Smooth muscle cell (in vitro differentiated cells): ENCODE results near the gene KLF18. TPM values are rescaled to one million over a fixed set of nuclear protein-coding genes. Genes with fewer than 3 reads are reported as not detected.

ENCODE experiments used
- DNase-seq: peaks from one replicate; lab custom pipeline; 2025; ENCODE audit not compliant: unreplicated experiment; lab: John Stamatoyannopoulos, UW
- H2AFZ ChIP-seq: fragments of 200-600 bp; sonication (generic); 2 replicates; pipeline ENCODE4 v1.6.0; 2016; ENCODE audit warnings: antibody characterized with exemption, low read depth, mild to moderate bottlenecking
- H3F3A ChIP-seq: fragments of 200-600 bp; sonication (generic); 2 replicates; pipeline ENCODE4 v1.6.0; 2017; ENCODE audit warnings: antibody characterized with exemption, low read depth
- H3K27ac ChIP-seq: fragments of 200-600 bp; sonication (generic); 2 replicates; pipeline ENCODE4 v1.5.1; 2016; ENCODE audit warnings: low read depth, mild to moderate bottlenecking
- H3K27me3 ChIP-seq: fragments of 200-600 bp; sonication (generic); 2 replicates; pipeline ENCODE4 v1.6.1; 2016; ENCODE audit warnings: low read depth, mild to moderate bottlenecking
- H3K36me3 ChIP-seq: fragments of 200-600 bp; sonication (generic); 2 replicates; pipeline ENCODE4 v1.5.1; 2016; ENCODE audit warnings: low read depth
- H3K4me1 ChIP-seq: fragments of 200-600 bp; sonication (generic); 2 replicates; pipeline ENCODE4 v1.5.1; 2016; ENCODE audit warnings: low read depth
- H3K4me2 ChIP-seq: fragments of 200-600 bp; sonication (generic); 2 replicates; pipeline ENCODE4 v1.6.0; 2016; ENCODE audit warnings: mild to moderate bottlenecking
- H3K4me3 ChIP-seq: fragments of 200-600 bp; sonication (generic); 2 replicates; pipeline ENCODE4 v1.5.1; 2016; ENCODE audit warnings: mild to moderate bottlenecking
- H3K79me2 ChIP-seq: fragments of 200-600 bp; sonication (generic); 2 replicates; pipeline ENCODE4 v1.6.0; 2016; ENCODE audit warnings: low read depth, mild to moderate bottlenecking
- H3K9ac ChIP-seq: fragments of 200-600 bp; sonication (generic); 2 replicates; pipeline ENCODE4 v1.6.0; 2016; ENCODE audit warnings: low read depth
- H3K9me3 ChIP-seq: fragments of 200-600 bp; sonication (generic); replicated peaks from 2 replicates; pipeline ENCODE4 v1.5.1; 2016; ENCODE audit warnings: low read depth
- H4K20me1 ChIP-seq: fragments of 200-600 bp; sonication (generic); 2 replicates; pipeline ENCODE4 v1.6.0; 2016; ENCODE audit warnings: low read depth
- WGBS: methylation state at CpG from one replicate; pipeline ENCODE4 v1.1.7; 2016; ENCODE audit warnings: low lambda C conversion rate; 5-methylcytosine and 5-hydroxymethylcytosine counted together
- polyA plus RNA-seq: library from polyadenylated mRNA; unstranded; fragments of >200 nt; fragmentation: Nextera tagmentation; extraction: Ambion mirVana; gene quantifications from 2 replicates; pipeline ENCODE4 v1.2.1, GENCODE V29; 2016
- small RNA-seq: library from RNA; depleted of rRNA; stranded (forward); fragments of <200 nt; gene quantifications from one replicate; pipeline ENCODE3, GENCODE V24; 2014
- total RNA-seq: library from RNA; depleted of rRNA; stranded (reverse); fragments of >200 nt; gene quantifications from 2 replicates; pipeline ENCODE4 v1.2.3, GENCODE V29; 2014
- TF ChIP-seq, protein P1 (sequence below): fragments of 200-600 bp; sonication (generic); IDR thresholded peaks from 2 replicates; pipeline ENCODE4 v1.5.1; 2017; ENCODE audit warnings: borderline replicate concordance, mild to moderate bottlenecking, antibody characterized with exemption; ENCODE audit not compliant: insufficient read depth, poor library complexity, severe bottlenecking

The KLF18 gene
- total and polyA plus RNA-seq, 2 experiments from 2014 or later, result not detected

DNA sequence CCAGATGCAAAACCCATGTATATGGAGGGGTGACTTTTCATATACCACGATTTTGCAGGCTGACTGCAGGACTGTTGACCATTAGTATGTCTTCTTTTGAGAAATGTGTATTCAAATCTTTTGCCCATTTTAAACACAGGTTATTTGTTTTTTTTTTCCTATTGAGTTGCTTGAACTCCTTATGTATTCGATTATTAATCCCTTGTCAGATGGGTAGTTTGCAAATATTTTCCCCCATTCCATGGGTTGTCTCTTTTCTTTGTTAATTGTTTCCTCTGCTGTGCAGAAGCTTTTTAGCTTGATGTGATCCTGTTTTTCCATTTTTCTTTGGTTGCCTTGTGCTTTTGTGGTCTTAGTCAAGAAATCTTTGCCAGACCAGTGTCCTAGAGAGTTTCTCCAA lies 47.4 kb downstream of the KLF18 start:
- H4K20me1 ChIP-seq, result no peaks in the 10 kb centered on the region
- no peaks in the 10 kb centered on the region for H3K36me3 ChIP-seq
- DNase-seq, result no peak
- H3K4me2 ChIP-seq, result no peak overlapping the region
- H3F3A ChIP-seq, result no peaks in the 10 kb centered on the region
- no peak overlapping the region for H3K9ac ChIP-seq
- WGBS, result 80% methylated on average over 2 of the region's 2 CpGs
- H3K27ac ChIP-seq, result no peak overlapping the region
- no peak overlapping the region for H3K4me3 ChIP-seq
- H3K9me3 ChIP-seq, result no peaks in the 10 kb centered on the region
- H3K79me2 ChIP-seq, result no peaks in the 10 kb centered on the region
- H3K27me3 ChIP-seq, result no peaks in the 10 kb centered on the region
- no peak overlapping the region for H2AFZ ChIP-seq
- H3K4me1 ChIP-seq, result no peaks in the 10 kb centered on the region
- TF ChIP-seq, protein P1, sequence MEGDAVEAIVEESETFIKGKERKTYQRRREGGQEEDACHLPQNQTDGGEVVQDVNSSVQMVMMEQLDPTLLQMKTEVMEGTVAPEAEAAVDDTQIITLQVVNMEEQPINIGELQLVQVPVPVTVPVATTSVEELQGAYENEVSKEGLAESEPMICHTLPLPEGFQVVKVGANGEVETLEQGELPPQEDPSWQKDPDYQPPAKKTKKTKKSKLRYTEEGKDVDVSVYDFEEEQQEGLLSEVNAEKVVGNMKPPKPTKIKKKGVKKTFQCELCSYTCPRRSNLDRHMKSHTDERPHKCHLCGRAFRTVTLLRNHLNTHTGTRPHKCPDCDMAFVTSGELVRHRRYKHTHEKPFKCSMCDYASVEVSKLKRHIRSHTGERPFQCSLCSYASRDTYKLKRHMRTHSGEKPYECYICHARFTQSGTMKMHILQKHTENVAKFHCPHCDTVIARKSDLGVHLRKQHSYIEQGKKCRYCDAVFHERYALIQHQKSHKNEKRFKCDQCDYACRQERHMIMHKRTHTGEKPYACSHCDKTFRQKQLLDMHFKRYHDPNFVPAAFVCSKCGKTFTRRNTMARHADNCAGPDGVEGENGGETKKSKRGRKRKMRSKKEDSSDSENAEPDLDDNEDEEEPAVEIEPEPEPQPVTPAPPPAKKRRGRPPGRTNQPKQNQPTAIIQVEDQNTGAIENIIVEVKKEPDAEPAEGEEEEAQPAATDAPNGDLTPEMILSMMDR, result no peak

DNA sequence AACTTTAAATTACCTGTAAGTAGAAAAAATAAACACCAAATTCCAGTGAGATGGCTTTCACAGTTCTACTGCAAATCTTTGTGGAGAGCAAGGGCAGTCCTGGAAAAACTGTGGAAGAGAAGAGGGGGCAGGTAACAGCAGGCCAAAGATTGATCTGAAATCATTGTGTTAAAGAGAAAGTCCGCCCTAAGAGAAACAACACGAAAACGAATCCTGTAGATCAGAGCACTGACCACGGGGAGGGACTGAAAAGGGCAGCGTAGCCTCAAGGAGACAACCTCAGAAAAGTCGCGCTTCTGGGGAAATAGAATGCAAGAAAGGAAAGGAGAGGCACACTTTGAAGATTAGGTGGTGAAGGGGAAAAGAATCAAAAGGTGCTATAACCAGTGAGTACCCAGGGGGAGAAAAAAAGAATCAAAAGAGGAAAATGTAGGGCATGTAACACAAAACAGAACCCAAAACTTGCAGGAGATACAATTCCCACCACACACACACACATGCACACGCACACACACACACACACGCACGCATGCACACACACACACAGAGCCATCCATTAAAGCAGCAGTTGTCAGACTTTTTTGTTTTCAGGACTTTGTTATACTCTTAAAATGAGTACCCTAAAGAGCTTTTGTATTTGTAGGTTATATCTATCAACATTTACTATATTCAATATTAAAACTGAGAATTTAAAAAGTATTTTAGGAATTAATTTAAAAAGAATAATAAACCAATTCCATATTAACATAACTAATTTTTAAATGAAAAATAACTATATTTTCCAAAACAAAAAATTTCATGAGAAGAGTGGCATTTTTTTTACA lies 50.8 kb downstream of the KLF18 start:
- Histone ChIP-seq H3K36me3 (no peaks in the 10 kb centered on the region), H3K9ac (no peak overlapping the region), H3K4me3 (no peak overlapping the region), H4K20me1 (no peaks in the 10 kb centered on the region), H3K4me1 (no peaks in the 10 kb centered on the region), H3K4me2 (no peak overlapping the region), H3K79me2 (no peaks in the 10 kb centered on the region), H3K9me3 (no peaks in the 10 kb centered on the region), H3F3A (no peaks in the 10 kb centered on the region), H3K27ac (no peak overlapping the region), H2AFZ (no peak overlapping the region), H3K27me3 (no peaks in the 10 kb centered on the region)
- no peak for DNase-seq
- TF ChIP-seq, protein P1, result no peak
- WGBS, result 86% methylated on average over 10 of the region's 10 CpGs

DNA sequence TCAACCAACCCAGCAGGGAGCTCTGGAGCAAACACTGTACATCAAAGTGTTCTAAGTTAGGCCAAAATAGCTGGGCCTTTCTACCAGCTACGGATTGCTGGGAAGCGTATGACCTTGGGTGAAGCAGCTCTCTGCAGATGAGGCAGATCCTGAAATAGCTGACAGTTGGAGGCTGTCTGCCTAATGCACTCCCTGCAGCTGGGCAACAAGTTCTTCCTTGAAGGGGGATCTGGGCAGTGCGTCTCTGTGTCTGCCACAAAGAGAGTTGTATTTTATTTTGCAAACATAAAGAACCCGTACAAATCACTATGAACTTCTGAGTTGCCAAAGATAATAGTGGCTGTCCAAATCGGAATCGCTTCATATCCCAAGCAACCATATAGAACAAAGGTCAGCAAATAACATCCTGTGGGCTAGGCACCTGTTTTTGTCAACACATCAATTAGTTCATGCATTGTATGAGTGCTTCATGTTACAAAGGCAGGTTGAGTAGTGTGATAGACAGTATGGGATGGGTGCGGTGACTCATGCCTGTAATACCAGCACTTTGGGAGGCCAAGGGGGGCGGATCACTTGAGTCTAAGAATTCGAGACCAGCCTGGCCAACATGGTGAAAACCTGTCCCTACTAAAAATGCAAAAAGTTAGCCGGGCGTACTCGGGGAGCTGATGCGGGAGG lies 51.9 kb downstream of the KLF18 start:
- H3K4me1 ChIP-seq, result no peaks in the 10 kb centered on the region
- 69% methylated on average over 13 of the region's 13 CpGs for WGBS
- H3K9ac ChIP-seq, result no peak overlapping the region
- TF ChIP-seq, protein P1, result no peak
- no peaks in the 10 kb centered on the region for H3F3A ChIP-seq
- no peak overlapping the region for H3K4me3 ChIP-seq
- H3K36me3 ChIP-seq, result no peaks in the 10 kb centered on the region
- H3K79me2 ChIP-seq, result no peaks in the 10 kb centered on the region
- no peak for DNase-seq
- H4K20me1 ChIP-seq, result no peaks in the 10 kb centered on the region
- no peaks in the 10 kb centered on the region for H3K27me3 ChIP-seq
- H2AFZ ChIP-seq, result no peak overlapping the region
- H3K9me3 ChIP-seq, result no peaks in the 10 kb centered on the region
- no peak overlapping the region for H3K4me2 ChIP-seq
- H3K27ac ChIP-seq, result no peak overlapping the region

Small RNA genes within 50 kb of the gene (small RNA-seq; reads per million reads assigned to genes)
- gene AL035417.1 (not detected), gene OOSP1P1 (not detected), gene RF00019 (not detected), gene RN7SL479P (not detected)

Other genes with a start within 250 kb of the KLF18 start
- 0.36 TPM in 1 of 2 replicates, not detected in the other for gene ARTN, start 207.8 kb downstream of the KLF18 start, total RNA-seq
- gene ARTN, start 207.8 kb downstream of the KLF18 start, polyA plus RNA-seq, result 0.27 and 0.34 TPM in 2 replicates
- gene IPO13, start 194.7 kb downstream of the KLF18 start, total RNA-seq, result 10.4 and 11.2 TPM in 2 replicates
- 19.3 and 21.2 TPM in 2 replicates for gene IPO13, start 194.7 kb downstream of the KLF18 start, polyA plus RNA-seq
- 9.8 and 23.5 TPM in 2 replicates for gene DPH2, start 171.6 kb downstream of the KLF18 start, total RNA-seq
- 20.3 and 26.5 TPM in 2 replicates for gene DPH2, start 171.6 kb downstream of the KLF18 start, polyA plus RNA-seq
- 95.3 and 106 TPM in 2 replicates for gene ATP6V0B, start 166.7 kb downstream of the KLF18 start, total RNA-seq
- 203 and 222 TPM in 2 replicates for gene ATP6V0B, start 166.7 kb downstream of the KLF18 start, polyA plus RNA-seq
- 52.4 and 67.0 TPM in 2 replicates for gene B4GALT2, start 162.4 kb downstream of the KLF18 start, total RNA-seq
- gene B4GALT2, start 162.4 kb downstream of the KLF18 start, polyA plus RNA-seq, result 113 and 135 TPM in 2 replicates
- gene CCDC24, start 150.0 kb downstream of the KLF18 start, total RNA-seq, result 6.5 and 7.3 TPM in 2 replicates
- gene CCDC24, start 150.0 kb downstream of the KLF18 start, polyA plus RNA-seq, result 11.4 and 16.6 TPM in 2 replicates
- gene SLC6A9, start 110.2 kb downstream of the KLF18 start, total RNA-seq, result 10.2 and 13.7 TPM in 2 replicates
- 14.9 and 25.8 TPM in 2 replicates for gene SLC6A9, start 110.2 kb downstream of the KLF18 start, polyA plus RNA-seq
- gene KLF17, start 22.8 kb downstream of the KLF18 start, total RNA-seq, result 0.04 TPM in 1 of 2 replicates, not detected in the other
- gene KLF17, start 22.8 kb downstream of the KLF18 start, polyA plus RNA-seq, result not detected in 2 replicates
- gene DMAP1, start 71.8 kb upstream of the KLF18 start, total RNA-seq, result 17.9 and 22.7 TPM in 2 replicates
- gene DMAP1, start 71.8 kb upstream of the KLF18 start, polyA plus RNA-seq, result 34.8 and 45.0 TPM in 2 replicates
- gene ERI3, start 213.6 kb upstream of the KLF18 start, total RNA-seq, result 55.4 and 91.2 TPM in 2 replicates
- gene ERI3, start 213.6 kb upstream of the KLF18 start, polyA plus RNA-seq, result 98.2 and 112 TPM in 2 replicates